ENCODE measurements around the gene NCLN.

The NCLN gene

GRCh38 chr19:3238066-3238561 lies 52.4 kb downstream of the NCLN start:
- H3K27me3 ChIP-seq (ENCODE audit: insufficient read depth, low read depth), result peaks cover 84% of the 10 kb centered on the region
- H2AFZ ChIP-seq (ENCODE audit: low read depth), result no peak overlapping the region
- no peak for TF ChIP-seq CTCF (conservative IDR thresholded peaks at IDR 0.05; ENCODE audit: low read depth, low read length)
- no peak overlapping the region for H3K27ac ChIP-seq
- H3K9ac ChIP-seq, result no peak overlapping the region
- no peaks in the 10 kb centered on the region for H4K20me1 ChIP-seq (ENCODE audit: insufficient read depth)
- H3K4me2 ChIP-seq, result no peak overlapping the region
- no peaks in the 10 kb centered on the region for H3K4me1 ChIP-seq (ENCODE audit: low read depth, poor library complexity, severe bottlenecking)
- H3K36me3 ChIP-seq (ENCODE audit: insufficient read depth), result no peaks in the 10 kb centered on the region
- H3K79me2 ChIP-seq (ENCODE audit: insufficient read depth, low read depth), result no peaks in the 10 kb centered on the region
- H3K4me3 ChIP-seq (IDR thresholded peaks at IDR 0.05; ENCODE audit: insufficient read depth, low read depth, low read length), result no peak overlapping the region

- peaks cover 79% of the 10 kb centered on the region for H3K27me3 ChIP-seq (ENCODE audit: insufficient read depth, low read depth)
- H3K4me3 ChIP-seq (IDR thresholded peaks at IDR 0.05; ENCODE audit: insufficient read depth, low read depth, low read length), result no peak overlapping the region
- H3K27ac ChIP-seq, result no peak overlapping the region
- H3K79me2 ChIP-seq (ENCODE audit: insufficient read depth, low read depth), result no peaks in the 10 kb centered on the region
- no peak overlapping the region for H2AFZ ChIP-seq (ENCODE audit: low read depth)
- H3K9ac ChIP-seq, result no peak overlapping the region
- H3K4me2 ChIP-seq, result no peak overlapping the region
- H3K36me3 ChIP-seq (ENCODE audit: insufficient read depth), result no peaks in the 10 kb centered on the region
- H3K4me1 ChIP-seq (ENCODE audit: low read depth, poor library complexity, severe bottlenecking), result no peaks in the 10 kb centered on the region
- TF ChIP-seq CTCF (conservative IDR thresholded peaks at IDR 0.05; ENCODE audit: low read depth, low read length), result no peak
- H4K20me1 ChIP-seq (ENCODE audit: insufficient read depth), result no peaks in the 10 kb centered on the region
These were observed 53.6 kb downstream of the NCLN start for GRCh38 chr19:3239367-3239766.

- H3K36me3 ChIP-seq (ENCODE audit: insufficient read depth), result no peaks in the 10 kb centered on the region
- H3K4me1 ChIP-seq (ENCODE audit: low read depth, poor library complexity, severe bottlenecking), result no peaks in the 10 kb centered on the region
- H2AFZ ChIP-seq (ENCODE audit: low read depth), result no peak overlapping the region
- no peak overlapping the region for H3K9ac ChIP-seq
- no peak overlapping the region for H3K4me2 ChIP-seq
- no peak for TF ChIP-seq CTCF (conservative IDR thresholded peaks at IDR 0.05; ENCODE audit: low read depth, low read length)
- H3K27me3 ChIP-seq (ENCODE audit: insufficient read depth, low read depth), result peaks cover 71% of the 10 kb centered on the region
- no peak overlapping the region for H3K4me3 ChIP-seq (IDR thresholded peaks at IDR 0.05; ENCODE audit: insufficient read depth, low read depth, low read length)
- H4K20me1 ChIP-seq (ENCODE audit: insufficient read depth), result no peaks in the 10 kb centered on the region
- no peak overlapping the region for H3K27ac ChIP-seq
- no peaks in the 10 kb centered on the region for H3K79me2 ChIP-seq (ENCODE audit: insufficient read depth, low read depth)
These were observed 58.3 kb downstream of the NCLN start for GRCh38 chr19:3243819-3244700.

GRCh38 chr19:3245050-3245449 lies 59.3 kb downstream of the NCLN start:
- Histone ChIP-seq H3K4me1 (ENCODE audit: low read depth, poor library complexity, severe bottlenecking) (no peaks in the 10 kb centered on the region), H3K4me3 (IDR thresholded peaks at IDR 0.05; ENCODE audit: insufficient read depth, low read depth, low read length) (no peak overlapping the region), H2AFZ (ENCODE audit: low read depth) (no peak overlapping the region), H3K27ac (no peak overlapping the region), H3K79me2 (ENCODE audit: insufficient read depth, low read depth) (no peaks in the 10 kb centered on the region), H3K9ac (no peak overlapping the region), H3K36me3 (ENCODE audit: insufficient read depth) (no peaks in the 10 kb centered on the region), H3K4me2 (no peak overlapping the region), H4K20me1 (ENCODE audit: insufficient read depth) (no peaks in the 10 kb centered on the region), H3K27me3 (ENCODE audit: insufficient read depth, low read depth) (peaks cover 63% of the 10 kb centered on the region)
- no peak for TF ChIP-seq CTCF (conservative IDR thresholded peaks at IDR 0.05; ENCODE audit: low read depth, low read length)
